Adipocyte (in vitro differentiated cells): ENCODE data around the gene NACAD.

Experiments used
- DNase-seq: peaks from one replicate; pipeline ENCODE4 v3.0.0-alpha.2; 2015; ENCODE audit warnings: low read depth
- H3K27me3 ChIP-seq: replicated peaks from 2 replicates; pipeline ENCODE4 v1.7.0; 2013; ENCODE audit warnings: mild to moderate bottlenecking, low read length, moderate library complexity; ENCODE audit not compliant: control insufficient read depth, insufficient read depth
- H3K36me3 ChIP-seq: 2 replicates; pipeline ENCODE4 v1.7.0; 2013; ENCODE audit warnings: low read length, mild to moderate bottlenecking, moderate library complexity; ENCODE audit not compliant: control insufficient read depth, insufficient read depth, severe bottlenecking
- H3K4me1 ChIP-seq: 2 replicates; pipeline ENCODE4 v1.7.0; 2013; ENCODE audit warnings: mild to moderate bottlenecking, low read length, moderate library complexity; ENCODE audit not compliant: control insufficient read depth, insufficient read depth
- H3K4me3 ChIP-seq: 2 replicates; pipeline ENCODE4 v1.7.0; 2013; ENCODE audit warnings: mild to moderate bottlenecking, low read length, moderate library complexity
- H3K9ac ChIP-seq: 2 replicates; pipeline ENCODE4 v1.7.0; 2013; ENCODE audit warnings: mild to moderate bottlenecking, low read length, moderate library complexity
- H3K9me3 ChIP-seq: 2 replicates; pipeline ENCODE4 v1.7.0; 2013; ENCODE audit warnings: mild to moderate bottlenecking, low read length, moderate library complexity; ENCODE audit not compliant: control insufficient read depth

Gene NACAD

GRCh38 chr7:45126920-45127319, 38.2 kb upstream of the NACAD start:
- no peaks in the 10 kb centered on the region for H3K9me3 ChIP-seq
- no peak for DNase-seq
- no peak overlapping the region for H3K4me3 ChIP-seq
- peaks cover 35% of the 10 kb centered on the region for H3K27me3 ChIP-seq
- H3K4me1 ChIP-seq: no peaks in the 10 kb centered on the region
- no peak overlapping the region for H3K9ac ChIP-seq
- H3K36me3 ChIP-seq: no peaks in the 10 kb centered on the region

DNA sequence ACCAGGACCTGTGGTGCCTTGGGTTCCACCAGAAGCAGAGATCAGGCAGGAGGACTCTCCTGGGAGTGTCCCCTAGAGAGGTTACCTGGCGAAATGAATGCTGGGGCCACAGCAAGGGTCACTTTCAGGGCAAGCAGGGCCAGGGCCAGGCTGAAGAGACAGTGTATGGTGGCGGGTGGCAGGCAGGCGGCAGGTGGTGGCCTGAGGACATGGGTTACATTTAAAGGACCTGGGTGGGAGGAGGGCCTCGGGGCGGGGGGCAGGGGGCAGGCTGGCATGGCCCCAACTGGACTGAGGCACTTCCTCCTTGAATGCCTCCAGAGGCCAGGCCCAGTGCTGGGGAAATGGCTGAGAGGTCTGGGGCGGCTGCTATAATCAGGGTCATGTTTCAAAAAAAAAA, 37.4 kb upstream of the NACAD start:
- H3K9me3 ChIP-seq: no peaks in the 10 kb centered on the region

DNA sequence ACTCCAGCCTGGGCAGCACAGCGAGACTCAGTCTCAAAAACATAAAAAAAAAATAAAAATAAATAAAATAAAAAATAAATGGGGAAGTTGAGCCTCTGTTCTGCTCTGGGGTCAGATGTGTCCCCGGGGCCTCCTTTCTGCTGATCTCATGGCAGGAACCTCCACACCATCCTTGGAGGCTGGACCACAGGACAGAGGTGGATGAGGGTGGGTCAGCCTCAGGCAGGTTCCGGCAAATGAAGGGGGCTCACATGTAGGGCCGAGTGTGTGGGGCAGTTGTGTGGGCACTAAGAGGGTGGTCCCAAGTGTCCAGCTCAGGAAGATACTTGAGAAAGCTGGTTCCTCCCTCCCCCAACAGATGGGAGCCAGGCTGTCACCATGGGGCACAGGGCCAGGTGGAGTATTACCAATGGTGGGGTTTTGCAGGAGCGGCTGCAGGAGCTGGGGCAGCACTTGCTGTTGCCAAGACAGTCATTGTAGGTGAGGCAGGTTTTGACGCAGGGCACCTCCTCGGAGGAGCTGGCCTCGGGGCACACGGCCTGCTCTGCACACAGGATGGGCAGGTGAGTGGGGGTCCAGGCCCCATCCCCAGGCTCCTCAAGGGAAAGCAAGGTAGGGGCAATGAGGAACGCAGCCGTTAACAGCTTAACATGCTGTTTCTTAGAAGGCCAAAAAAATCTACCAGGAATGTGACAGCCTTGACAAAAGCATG, 36.6 kb upstream of the NACAD start:
- Histone ChIP-seq H3K27me3 (peaks cover 28% of the 10 kb centered on the region), H3K36me3 (no peaks in the 10 kb centered on the region), H3K4me3 (no peak overlapping the region), H3K4me1 (no peaks in the 10 kb centered on the region), H3K9me3 (no peaks in the 10 kb centered on the region), H3K9ac (no peak overlapping the region)
- DNase-seq: no peak

More for the DNA sequence above, 37.4 kb upstream of the NACAD start:
- no peaks in the 10 kb centered on the region for H3K4me1 ChIP-seq
- DNase-seq: no peak
- no peak overlapping the region for H3K9ac ChIP-seq
- H3K4me3 ChIP-seq: no peak overlapping the region
- H3K27me3 ChIP-seq: peaks cover 35% of the 10 kb centered on the region
- no peaks in the 10 kb centered on the region for H3K36me3 ChIP-seq

GRCh38 chr7:45123913-45124710, 35.3 kb upstream of the NACAD start:
- Histone ChIP-seq H3K36me3 (no peaks in the 10 kb centered on the region), H3K27me3 (peaks cover 21% of the 10 kb centered on the region), H3K9me3 (no peaks in the 10 kb centered on the region), H3K4me1 (no peaks in the 10 kb centered on the region), H3K4me3 (no peak overlapping the region), H3K9ac (no peak overlapping the region)
- no peak for DNase-seq

- Histone ChIP-seq H3K36me3 (no peaks in the 10 kb centered on the region), H3K4me3 (no peak overlapping the region), H3K9me3 (no peaks in the 10 kb centered on the region), H3K9ac (no peak overlapping the region), H3K4me1 (no peaks in the 10 kb centered on the region), H3K27me3 (peaks cover 18% of the 10 kb centered on the region)
- DNase-seq: no peak
Observed at GRCh38 chr7:45122975-45123860, 34.4 kb upstream of the NACAD start.

DNA sequence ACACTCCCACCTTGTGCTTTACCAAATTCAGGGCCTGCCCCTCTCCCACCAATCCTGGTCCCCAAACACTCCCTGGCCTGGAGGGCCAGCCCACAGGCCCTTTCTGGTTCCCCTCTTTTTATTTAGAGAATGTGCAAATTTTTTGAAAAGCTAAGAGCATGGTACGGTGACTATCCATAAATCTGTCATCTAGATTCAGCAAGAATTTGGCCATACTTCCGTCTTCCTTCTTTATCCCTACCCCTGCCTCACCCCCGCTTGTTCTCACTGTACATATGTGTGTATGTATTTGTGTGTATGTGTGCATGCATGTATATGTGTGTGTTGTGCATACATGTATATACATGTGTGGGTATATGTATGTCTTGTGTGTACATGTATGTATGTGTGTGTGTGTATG, 30.8 kb upstream of the NACAD start:
- no peaks in the 10 kb centered on the region for H3K36me3 ChIP-seq
- no peak overlapping the region for H3K4me3 ChIP-seq
- DNase-seq: no peak
- peaks cover 35% of the 10 kb centered on the region for H3K27me3 ChIP-seq
- H3K4me1 ChIP-seq: no peaks in the 10 kb centered on the region
- no peaks in the 10 kb centered on the region for H3K9me3 ChIP-seq
- H3K9ac ChIP-seq: no peak overlapping the region

DNA sequence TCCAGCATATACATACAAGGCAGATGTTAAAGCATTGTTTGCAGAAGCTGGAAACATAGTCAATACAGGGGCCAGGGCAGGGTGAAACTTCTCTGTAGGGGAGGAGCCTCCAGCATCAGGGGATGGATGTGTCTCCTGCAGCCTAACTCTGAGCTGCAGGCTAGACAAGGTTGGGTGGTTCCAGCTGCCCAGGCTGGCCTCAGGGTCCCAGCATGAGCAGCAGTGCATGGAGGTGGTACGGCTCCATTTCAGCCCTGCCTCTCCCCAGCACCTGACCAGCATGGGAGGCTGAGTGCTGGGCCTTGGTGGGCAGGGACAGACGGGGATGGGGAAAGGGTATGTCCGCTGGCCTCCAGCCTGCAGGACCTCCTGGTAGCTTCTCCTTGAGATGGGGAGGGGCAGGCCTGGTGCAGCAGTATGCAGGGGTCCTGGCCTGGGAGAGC, 30.1 kb upstream of the NACAD start:
- peaks cover 30% of the 10 kb centered on the region for H3K27me3 ChIP-seq
- H3K36me3 ChIP-seq: no peaks in the 10 kb centered on the region
- H3K4me1 ChIP-seq: no peaks in the 10 kb centered on the region
- no peak overlapping the region for H3K4me3 ChIP-seq
- H3K9me3 ChIP-seq: no peaks in the 10 kb centered on the region
- no peak overlapping the region for H3K9ac ChIP-seq
- no peak for DNase-seq

DNA sequence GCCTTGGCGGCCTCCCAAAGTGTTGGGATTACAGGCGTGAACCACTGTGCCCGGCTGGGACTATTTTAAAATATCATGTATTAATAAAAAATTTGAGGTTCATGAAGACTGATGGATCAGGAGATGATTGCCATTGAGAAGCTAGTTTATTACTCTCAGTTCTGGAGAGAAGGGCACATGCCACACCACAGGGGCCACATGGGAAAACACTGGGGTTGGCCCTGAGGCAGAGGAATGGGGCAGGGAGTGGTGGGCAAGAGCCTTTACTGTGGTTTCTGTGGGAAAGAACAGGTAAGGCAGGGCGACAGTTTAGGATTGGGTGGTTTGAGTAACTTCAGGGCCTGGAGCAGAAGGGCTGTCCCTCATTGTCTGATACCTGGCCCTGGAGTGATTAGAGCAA, 29.5 kb upstream of the NACAD start:
- Histone ChIP-seq H3K27me3 (peaks cover 30% of the 10 kb centered on the region), H3K4me1 (no peaks in the 10 kb centered on the region), H3K9ac (no peak overlapping the region), H3K9me3 (no peaks in the 10 kb centered on the region), H3K36me3 (no peaks in the 10 kb centered on the region), H3K4me3 (no peak overlapping the region)
- no peak for DNase-seq

- peaks cover 24% of the 10 kb centered on the region for H3K27me3 ChIP-seq
- no peaks in the 10 kb centered on the region for H3K9me3 ChIP-seq
Observed at GRCh38 chr7:45117582-45117981, 28.8 kb upstream of the NACAD start.

DNA sequence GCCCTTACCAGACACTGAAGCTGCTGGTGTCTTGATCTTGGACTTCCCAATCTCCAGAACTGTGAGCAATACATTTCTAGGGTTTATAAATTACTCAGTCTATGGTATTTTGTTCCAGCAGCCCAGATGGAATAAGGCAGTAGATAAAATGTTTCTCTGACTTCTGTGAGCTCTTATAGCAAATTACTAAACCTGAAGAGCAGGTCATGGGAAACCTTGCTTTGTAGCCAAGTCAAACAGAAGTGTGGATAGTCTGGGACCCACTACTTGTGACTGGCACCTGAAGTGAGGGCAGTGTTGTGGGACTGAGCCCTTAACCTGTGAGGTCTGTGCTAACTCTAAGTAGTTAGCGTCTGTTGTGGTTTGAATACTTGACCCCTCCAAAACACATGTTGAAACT, 27.3 kb upstream of the NACAD start:
- Histone ChIP-seq H3K27me3 (peaks cover 18% of the 10 kb centered on the region), H3K9me3 (no peaks in the 10 kb centered on the region), H3K4me3 (no peak overlapping the region), H3K36me3 (no peaks in the 10 kb centered on the region), H3K9ac (no peak overlapping the region), H3K4me1 (peaks cover 8% of the 10 kb centered on the region)
- no peak for DNase-seq

More at GRCh38 chr7:45117582-45117981, 28.8 kb upstream of the NACAD start:
- peaks cover 3% of the 10 kb centered on the region for H3K4me1 ChIP-seq
- DNase-seq: no peak
- H3K9ac ChIP-seq: no peak overlapping the region
- no peaks in the 10 kb centered on the region for H3K36me3 ChIP-seq
- H3K4me3 ChIP-seq: no peak overlapping the region

DNA sequence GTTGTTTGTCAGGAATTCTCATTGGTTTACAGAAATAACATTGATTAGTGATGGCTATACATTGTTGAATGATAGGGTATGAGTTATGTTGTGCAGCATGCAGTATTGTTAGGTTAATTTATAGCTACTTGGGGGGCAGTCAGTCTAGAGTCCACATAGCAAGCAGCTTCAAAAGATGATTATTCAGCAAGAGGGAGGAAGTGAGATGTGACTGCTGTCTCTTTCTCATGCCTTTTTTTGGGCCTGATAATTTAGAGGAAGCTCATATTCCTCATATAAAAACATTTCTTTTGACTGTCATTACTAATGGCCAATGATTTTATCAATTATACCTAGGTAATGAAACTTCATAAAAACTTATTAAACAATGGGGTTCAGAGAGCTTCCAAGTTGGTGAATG, 26.2 kb upstream of the NACAD start:
- H3K4me3 ChIP-seq: no peak overlapping the region
- H3K36me3 ChIP-seq: no peaks in the 10 kb centered on the region
- H3K4me1 ChIP-seq: peaks cover 11% of the 10 kb centered on the region
- H3K27me3 ChIP-seq: peaks cover 18% of the 10 kb centered on the region
- no peak overlapping the region for H3K9ac ChIP-seq
- no peaks in the 10 kb centered on the region for H3K9me3 ChIP-seq
- no peak for DNase-seq
